NCI-H2196 treated with DMSO at 0.1 percent for 48 hours (cell line): ENCODE results near the gene LIX1L.

Experiments
- DNase-seq: peaks from one replicate; lab custom pipeline; 2025; ENCODE audit not compliant: unreplicated experiment; lab: John Stamatoyannopoulos, UW

LIX1L gene

GRCh38 chr1:145957443-145958319 is at the start of gene LIX1L:
Gene LIX1L, minus strand, starts transcription at chr1:145958017. Its CDS starts 90 bp downstream, at chr1:145957927.
- peak; percentile 95 for DNase-seq

- DNase-seq: no peak
Measured at GRCh38 chr1:146001709-146002108, 43.9 kb upstream of the LIX1L start.

GRCh38 chr1:145999321-146000024 is 41.7 kb upstream of the LIX1L start:
- peak; percentile 86 for DNase-seq

- DNase-seq: no peak
Measured at GRCh38 chr1:145997718-145998023, 39.9 kb upstream of the LIX1L start.

GRCh38 chr1:145997016-145997717 is 39.4 kb upstream of the LIX1L start:
- no peak for DNase-seq

GRCh38 chr1:145996433-145997015 is 38.7 kb upstream of the LIX1L start, which contains the start of gene TXNIP:
Gene TXNIP, minus strand, starts transcription at chr1:145996579. Its CDS starts 313 bp downstream, at chr1:145996266.
- DNase-seq: peak; percentile 96

GRCh38 chr1:145995964-145996432 is 38.2 kb upstream of the LIX1L start:
- DNase-seq: no peak

- DNase-seq: no peak
Measured at GRCh38 chr1:145995148-145995881, 37.5 kb upstream of the LIX1L start.

- no peak for DNase-seq
Measured at GRCh38 chr1:145994391-145995120, 36.7 kb upstream of the LIX1L start.

GRCh38 chr1:145993618-145994390 is 36.0 kb upstream of the LIX1L start:
- no peak for DNase-seq

- DNase-seq: no peak
Measured at GRCh38 chr1:145992958-145993617, 35.3 kb upstream of the LIX1L start.

GRCh38 chr1:145992502-145992936 is 34.7 kb upstream of the LIX1L start:
- no peak for DNase-seq

- no peak for DNase-seq
Measured at GRCh38 chr1:145991735-145992412, 34.1 kb upstream of the LIX1L start.

GRCh38 chr1:145990249-145990855 is 32.5 kb upstream of the LIX1L start:
- DNase-seq: no peak

GRCh38 chr1:145988773-145989172 is 31.0 kb upstream of the LIX1L start:
- no peak for DNase-seq

GRCh38 chr1:145987926-145988325 is 30.1 kb upstream of the LIX1L start:
- DNase-seq: no peak

GRCh38 chr1:145986551-145986950 is 28.7 kb upstream of the LIX1L start:
- no peak for DNase-seq
